ENCODE results near the gene RPL36. TPM values are rescaled to one million over a fixed set of nuclear protein-coding genes. Genes with fewer than 3 reads are reported as not detected.

The RPL36 gene
- total and polyA plus RNA-seq, 2 of the 8 experiments (the other 6 are each of a cell fraction or from before 2014, with no cell fraction given) = 951 to 1,075 TPM

GRCh38 chr19:5684694-5685430, 5.2 kb upstream of the RPL36 start:
- Histone ChIP-seq H2AK5ac (ENCODE audit: low read depth, low read length) (no peak overlapping the region), H4K5ac (ENCODE audit: insufficient read length, low read depth, low read length) (no peak overlapping the region), H3K79me1 (ENCODE audit: low read depth, low read length) (0 out of 2 replicates have a peak, but pooled peaks cover under 1% of the 10 kb centered on the region), H2BK12ac (ENCODE audit: low read depth, low read length) (no peak overlapping the region), H3K9ac (replicated peaks in 1 of 4; ENCODE audit: extremely low read depth in 1 of 4, low read depth in 3 of 4, low read length in 3 of 4) (no peak overlapping the region), H3K36me3 (ENCODE audit: control insufficient read depth in 2 of 4, insufficient read depth in 4 of 4, low read length in 3 of 4) (0 out of 8 replicates have a peak, but pooled peaks cover 0 to 2% (median 0%) of the 10 kb centered on the region in 4 experiments), H3K56ac (replicated peaks; ENCODE audit: insufficient read length, low read depth, low read length) (no peak overlapping the region), H3K4me2 (ENCODE audit: insufficient read depth in 1 of 2, low read depth in 2 of 2, low read length in 2 of 2) (no peak overlapping the region), H2BK5ac (ENCODE audit: low read depth, low read length) (no peak overlapping the region), H2BK20ac (ENCODE audit: low read length) (no peak overlapping the region), H3K18ac (ENCODE audit: extremely low read depth, low read length) (no peak overlapping the region), H4K20me1 (replicated peaks in 1 of 2; ENCODE audit: control insufficient read depth in 1 of 2, insufficient read depth in 2 of 2, low read length in 2 of 2) (peaks cover 0 to 10% of the 10 kb centered on the region in 2 experiments), H3K4me3 (ENCODE audit: extremely low read depth in 1 of 4, insufficient read depth in 2 of 4, low read depth in 3 of 4, low read length in 4 of 4) (no peak overlapping the region), H3K14ac (ENCODE audit: insufficient read length) (no peak overlapping the region), H4K8ac (ENCODE audit: extremely low read depth, insufficient read depth, low read length) (no peak overlapping the region), H3K79me2 (ENCODE audit: control insufficient read depth in 1 of 2, insufficient read depth in 2 of 2, low read length in 2 of 2) (no peaks in the 10 kb centered on the region), H3K27me3 (replicated peaks in 1 of 4; ENCODE audit: control insufficient read depth in 3 of 4, extremely low read depth in 1 of 4, insufficient read depth in 3 of 4, low read length in 3 of 4) (no peaks in the 10 kb centered on the region), H3K23me2 (ENCODE audit: low read depth, low read length) (peaks cover 15% of the 10 kb centered on the region; the same call in 1 of the 2 replicates), H3K4ac (replicated peaks; ENCODE audit: insufficient read length, low read depth, low read length) (no peak overlapping the region), H2BK120ac (replicated peaks; ENCODE audit: low read depth, low read length) (no peak overlapping the region), H2BK15ac (ENCODE audit: low read length) (no peak overlapping the region), H4K91ac (replicated peaks; ENCODE audit: insufficient read length, low read length) (no peak overlapping the region), H2AFZ (ENCODE audit: low read length) (no peak overlapping the region), H3K9me3 (ENCODE audit: insufficient read depth in 2 of 2, low read depth in 1 of 2, low read length in 1 of 2) (no peaks in the 10 kb centered on the region), H3K4me1 (replicated peaks in 1 of 4; ENCODE audit: control insufficient read depth in 3 of 4, insufficient read depth in 4 of 4, low read length in 3 of 4) (peaks cover 0 to 13% (median 2%) of the 10 kb centered on the region in 4 experiments; a peak in 5 of 7 replicates), H3K27ac (ENCODE audit: low read depth, low read length) (no peak overlapping the region), H3K23ac (ENCODE audit: insufficient read length) (no peak overlapping the region)
- ChIA-PET POLR2A (ENCODE audit: partially characterized antibody) (interaction anchor here (2.8 kb wide), 1 partner anchor 11 kb away, joined by 10 read pairs; no protein-coding TSS in a partner anchor), CTCF (ENCODE audit: partially characterized antibody) (interaction anchor here (0.6 kb wide), 1 partner anchor 508 kb away, joined by 4 read pairs; no protein-coding TSS in a partner anchor)
- WGBS, 2 experiments (ENCODE audit: extremely low coverage in 1 of 2, insufficient coverage in 1 of 2, insufficient read length in 1 of 2, insufficient replicate concordance in 2 of 2, low coverage in 1 of 2, low lambda C conversion rate in 2 of 2, missing lambda C conversion rate in 1 of 2) = 90% methylated on average over 21 of the region's 22 CpGs; no CpG with 5 or more reads in 1 of the 2 experiments
- FAIRE-seq (no peak), DNase-seq (ENCODE audit: low read depth in 1 of 2, low spot score in 2 of 2) (no peak)
- TF ChIP-seq NRF1 (IDR thresholded peaks at IDR 0.05; ENCODE audit: low read depth, low read length) (no peak), KDM1A (IDR thresholded peaks at IDR 0.05; ENCODE audit: borderline replicate concordance, low read length) (no peak), MAX (IDR thresholded peaks at IDR 0.05) (no peak), ATF3 (IDR thresholded peaks at IDR 0.05; ENCODE audit: insufficient read depth, low read depth, low read length) (no peak), SIX5 (IDR thresholded peaks at IDR 0.05; ENCODE audit: low read depth, low read length) (no peak), CTCF (IDR thresholded peaks at IDR 0.05; ENCODE audit: control extremely low read depth in 1 of 3, insufficient read depth in 1 of 3, low read depth in 1 of 3, low read length in 3 of 3) (no peak), GTF2F1 (IDR thresholded peaks at IDR 0.05; ENCODE audit: borderline replicate concordance, low read depth, low read length) (no peak), TBP (IDR thresholded peaks at IDR 0.05; ENCODE audit: low read depth, low read length) (no peak)
